ENCODE measurements around the gene COPG1.

DNA sequence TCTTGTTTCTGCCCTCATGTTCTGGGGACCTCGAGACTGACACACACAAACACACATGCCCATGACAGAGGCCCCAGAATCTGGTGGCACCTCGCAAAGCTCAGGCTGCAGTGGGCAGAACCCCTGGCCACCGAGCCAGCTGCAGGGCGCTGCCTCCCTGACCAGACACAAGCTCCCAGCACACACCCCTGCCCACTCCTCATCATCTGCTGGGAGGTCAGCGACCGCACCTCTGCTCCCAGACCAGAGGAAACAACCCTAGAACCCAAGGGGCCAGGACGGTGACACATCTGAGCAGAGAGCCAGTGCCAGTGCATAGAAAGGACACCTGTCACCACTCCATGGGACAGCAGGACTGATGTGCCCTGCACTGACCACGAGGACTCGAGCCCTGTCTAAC, 72.5 kb downstream of the COPG1 start:
- TF ChIP-seq EGR1 (IDR thresholded peaks at IDR 0.05; ENCODE audit: low read depth in 2 of 2), result no peak
- no peak for TF ChIP-seq TAF1 (conservative IDR thresholded peaks at IDR 0.05)
- TF ChIP-seq, protein P1, sequence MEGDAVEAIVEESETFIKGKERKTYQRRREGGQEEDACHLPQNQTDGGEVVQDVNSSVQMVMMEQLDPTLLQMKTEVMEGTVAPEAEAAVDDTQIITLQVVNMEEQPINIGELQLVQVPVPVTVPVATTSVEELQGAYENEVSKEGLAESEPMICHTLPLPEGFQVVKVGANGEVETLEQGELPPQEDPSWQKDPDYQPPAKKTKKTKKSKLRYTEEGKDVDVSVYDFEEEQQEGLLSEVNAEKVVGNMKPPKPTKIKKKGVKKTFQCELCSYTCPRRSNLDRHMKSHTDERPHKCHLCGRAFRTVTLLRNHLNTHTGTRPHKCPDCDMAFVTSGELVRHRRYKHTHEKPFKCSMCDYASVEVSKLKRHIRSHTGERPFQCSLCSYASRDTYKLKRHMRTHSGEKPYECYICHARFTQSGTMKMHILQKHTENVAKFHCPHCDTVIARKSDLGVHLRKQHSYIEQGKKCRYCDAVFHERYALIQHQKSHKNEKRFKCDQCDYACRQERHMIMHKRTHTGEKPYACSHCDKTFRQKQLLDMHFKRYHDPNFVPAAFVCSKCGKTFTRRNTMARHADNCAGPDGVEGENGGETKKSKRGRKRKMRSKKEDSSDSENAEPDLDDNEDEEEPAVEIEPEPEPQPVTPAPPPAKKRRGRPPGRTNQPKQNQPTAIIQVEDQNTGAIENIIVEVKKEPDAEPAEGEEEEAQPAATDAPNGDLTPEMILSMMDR (IDR thresholded peaks at IDR 0.05; ENCODE audit: low read depth, low read length, missing input control), result no peak
- TF ChIP-seq GABPA (IDR thresholded peaks at IDR 0.05 in 1 of 2, conservative IDR thresholded peaks at IDR 0.05 in 1 of 2), result no peak
- TF ChIP-seq, protein P2, sequence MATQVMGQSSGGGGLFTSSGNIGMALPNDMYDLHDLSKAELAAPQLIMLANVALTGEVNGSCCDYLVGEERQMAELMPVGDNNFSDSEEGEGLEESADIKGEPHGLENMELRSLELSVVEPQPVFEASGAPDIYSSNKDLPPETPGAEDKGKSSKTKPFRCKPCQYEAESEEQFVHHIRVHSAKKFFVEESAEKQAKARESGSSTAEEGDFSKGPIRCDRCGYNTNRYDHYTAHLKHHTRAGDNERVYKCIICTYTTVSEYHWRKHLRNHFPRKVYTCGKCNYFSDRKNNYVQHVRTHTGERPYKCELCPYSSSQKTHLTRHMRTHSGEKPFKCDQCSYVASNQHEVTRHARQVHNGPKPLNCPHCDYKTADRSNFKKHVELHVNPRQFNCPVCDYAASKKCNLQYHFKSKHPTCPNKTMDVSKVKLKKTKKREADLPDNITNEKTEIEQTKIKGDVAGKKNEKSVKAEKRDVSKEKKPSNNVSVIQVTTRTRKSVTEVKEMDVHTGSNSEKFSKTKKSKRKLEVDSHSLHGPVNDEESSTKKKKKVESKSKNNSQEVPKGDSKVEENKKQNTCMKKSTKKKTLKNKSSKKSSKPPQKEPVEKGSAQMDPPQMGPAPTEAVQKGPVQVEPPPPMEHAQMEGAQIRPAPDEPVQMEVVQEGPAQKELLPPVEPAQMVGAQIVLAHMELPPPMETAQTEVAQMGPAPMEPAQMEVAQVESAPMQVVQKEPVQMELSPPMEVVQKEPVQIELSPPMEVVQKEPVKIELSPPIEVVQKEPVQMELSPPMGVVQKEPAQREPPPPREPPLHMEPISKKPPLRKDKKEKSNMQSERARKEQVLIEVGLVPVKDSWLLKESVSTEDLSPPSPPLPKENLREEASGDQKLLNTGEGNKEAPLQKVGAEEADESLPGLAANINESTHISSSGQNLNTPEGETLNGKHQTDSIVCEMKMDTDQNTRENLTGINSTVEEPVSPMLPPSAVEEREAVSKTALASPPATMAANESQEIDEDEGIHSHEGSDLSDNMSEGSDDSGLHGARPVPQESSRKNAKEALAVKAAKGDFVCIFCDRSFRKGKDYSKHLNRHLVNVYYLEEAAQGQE (IDR thresholded peaks at IDR 0.05), result no peak
- TF ChIP-seq, protein P3, sequence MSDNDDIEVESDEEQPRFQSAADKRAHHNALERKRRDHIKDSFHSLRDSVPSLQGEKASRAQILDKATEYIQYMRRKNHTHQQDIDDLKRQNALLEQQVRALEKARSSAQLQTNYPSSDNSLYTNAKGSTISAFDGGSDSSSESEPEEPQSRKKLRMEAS (IDR thresholded peaks at IDR 0.05), result no peak
- no peak for TF ChIP-seq JUND (IDR thresholded peaks at IDR 0.05)
- no peak for TF ChIP-seq RAD21 (IDR thresholded peaks at IDR 0.05)
- TF ChIP-seq FOXA1 (IDR thresholded peaks at IDR 0.05), result no peak
- TF ChIP-seq HNF4A (conservative IDR thresholded peaks at IDR 0.05), result no peak
- no peak for TF ChIP-seq SP1 (IDR thresholded peaks at IDR 0.05)
- TF ChIP-seq, protein P4, sequence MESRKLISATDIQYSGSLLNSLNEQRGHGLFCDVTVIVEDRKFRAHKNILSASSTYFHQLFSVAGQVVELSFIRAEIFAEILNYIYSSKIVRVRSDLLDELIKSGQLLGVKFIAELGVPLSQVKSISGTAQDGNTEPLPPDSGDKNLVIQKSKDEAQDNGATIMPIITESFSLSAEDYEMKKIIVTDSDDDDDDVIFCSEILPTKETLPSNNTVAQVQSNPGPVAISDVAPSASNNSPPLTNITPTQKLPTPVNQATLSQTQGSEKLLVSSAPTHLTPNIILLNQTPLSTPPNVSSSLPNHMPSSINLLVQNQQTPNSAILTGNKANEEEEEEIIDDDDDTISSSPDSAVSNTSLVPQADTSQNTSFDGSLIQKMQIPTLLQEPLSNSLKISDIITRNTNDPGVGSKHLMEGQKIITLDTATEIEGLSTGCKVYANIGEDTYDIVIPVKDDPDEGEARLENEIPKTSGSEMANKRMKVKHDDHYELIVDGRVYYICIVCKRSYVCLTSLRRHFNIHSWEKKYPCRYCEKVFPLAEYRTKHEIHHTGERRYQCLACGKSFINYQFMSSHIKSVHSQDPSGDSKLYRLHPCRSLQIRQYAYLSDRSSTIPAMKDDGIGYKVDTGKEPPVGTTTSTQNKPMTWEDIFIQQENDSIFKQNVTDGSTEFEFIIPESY (IDR thresholded peaks at IDR 0.05), result no peak
- TF ChIP-seq, protein P5, sequence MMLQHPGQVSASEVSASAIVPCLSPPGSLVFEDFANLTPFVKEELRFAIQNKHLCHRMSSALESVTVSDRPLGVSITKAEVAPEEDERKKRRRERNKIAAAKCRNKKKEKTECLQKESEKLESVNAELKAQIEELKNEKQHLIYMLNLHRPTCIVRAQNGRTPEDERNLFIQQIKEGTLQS (IDR thresholded peaks at IDR 0.05), result no peak
- TF ChIP-seq YY1 (IDR thresholded peaks at IDR 0.05), result no peak
